NOMO-1 (cell line): ENCODE results near the gene DSCAML1.

Source experiments
- DNase-seq, 2 experiments: peaks; one replicate each; lab custom pipeline; 2025; ENCODE audit not compliant: unreplicated experiment in 2 of 2; lab: John Stamatoyannopoulos, UW

DSCAML1 gene

DNA sequence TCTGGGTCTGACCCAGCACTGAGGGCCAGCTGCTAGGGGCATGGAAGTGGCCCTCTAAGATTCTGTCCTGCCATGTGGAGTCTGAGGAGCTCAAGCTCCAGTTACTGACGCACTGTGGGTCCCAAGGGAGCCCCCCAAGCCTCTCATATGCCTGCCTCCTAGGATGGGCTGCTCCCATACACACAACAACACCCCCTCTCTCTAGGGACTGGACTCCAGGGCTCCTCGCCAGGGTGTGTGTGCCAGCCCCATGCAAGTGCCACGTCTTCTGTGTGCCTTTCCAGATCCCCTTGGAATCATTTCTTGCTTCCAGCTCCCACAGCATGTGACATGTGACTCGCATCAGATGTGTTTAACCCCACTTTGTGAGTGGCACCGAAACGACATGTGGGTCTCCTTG, 234.9 kb downstream of the DSCAML1 start:
- DNase-seq = no peak

DNA sequence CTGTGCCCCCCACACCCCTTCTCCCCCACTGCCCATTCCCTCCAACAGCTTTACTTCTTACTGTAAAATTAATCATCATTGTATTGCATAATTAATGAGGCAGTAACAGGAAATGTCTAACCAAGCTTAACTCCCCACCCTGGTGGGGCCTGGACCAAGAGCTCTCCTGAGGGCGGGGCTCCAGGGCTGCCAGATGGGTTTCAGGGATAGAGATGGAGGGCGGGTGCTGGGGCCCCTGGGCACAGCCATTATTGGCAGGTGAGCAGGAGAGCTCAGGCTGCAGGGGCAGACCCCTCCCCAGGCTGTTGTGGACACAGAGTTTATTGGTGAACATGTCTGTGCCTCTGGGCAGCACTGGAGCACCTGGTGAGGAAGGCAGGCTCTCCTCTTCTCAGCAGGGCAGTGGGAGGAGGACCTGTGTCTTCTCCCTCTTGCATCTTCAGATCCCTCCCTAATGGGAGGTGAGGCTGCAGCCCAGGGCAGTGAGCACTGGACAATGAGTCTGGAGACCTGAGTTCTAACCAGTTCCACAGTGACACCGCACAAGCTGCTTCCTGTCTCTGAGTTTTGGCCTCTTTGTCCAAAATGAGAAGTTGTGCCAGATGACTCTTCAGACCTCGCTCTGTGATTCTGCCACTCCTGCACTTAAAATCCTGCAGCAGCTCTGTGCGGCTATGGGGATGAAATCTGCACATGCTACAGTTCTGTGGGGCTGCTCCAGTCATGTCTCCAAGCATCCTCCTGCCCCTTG, 236.1 kb downstream of the DSCAML1 start:
- no peak for DNase-seq

DNA sequence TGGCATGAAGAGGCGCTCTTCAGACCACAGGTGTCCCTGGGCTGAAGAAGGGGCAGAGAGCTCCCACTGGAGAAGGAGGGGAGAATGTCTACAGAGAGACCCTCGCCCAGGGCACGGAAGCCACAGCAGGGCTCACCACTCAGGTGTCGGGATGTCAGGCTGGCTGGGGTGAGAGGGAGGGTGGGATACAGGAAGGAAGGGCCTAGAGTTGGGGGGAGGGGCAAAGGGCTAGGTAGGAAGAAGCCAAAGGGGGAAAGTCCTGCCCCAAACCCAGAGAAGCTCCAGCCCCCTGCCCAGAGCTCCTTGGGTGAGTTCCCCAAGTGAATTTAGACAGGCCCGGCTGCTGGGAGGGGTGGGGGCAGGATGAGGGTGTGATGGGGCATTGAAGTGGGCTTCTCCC, 237.3 kb downstream of the DSCAML1 start:
- no peak for DNase-seq

DNA sequence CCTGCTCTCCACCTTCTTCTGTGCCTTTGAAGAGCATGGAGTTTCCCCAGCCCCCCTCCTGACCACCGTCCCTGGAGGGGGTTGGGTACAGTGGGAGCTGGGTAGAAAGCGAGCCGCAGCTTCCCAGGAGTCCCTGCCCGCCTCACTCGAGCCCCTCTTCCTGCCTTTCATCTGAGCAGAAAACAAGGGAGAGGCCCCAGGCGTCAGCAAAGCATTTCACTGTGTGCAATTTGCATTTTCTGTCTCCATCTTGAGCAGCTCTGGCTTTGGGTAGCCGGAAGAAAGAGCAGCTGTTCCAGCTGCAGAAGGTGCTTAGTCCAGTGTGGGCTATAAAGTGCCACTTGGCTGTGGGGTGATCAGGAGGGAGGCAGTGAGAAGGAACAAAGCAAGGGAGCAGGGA, 239.7 kb downstream of the DSCAML1 start:
- no peak for DNase-seq

DNA sequence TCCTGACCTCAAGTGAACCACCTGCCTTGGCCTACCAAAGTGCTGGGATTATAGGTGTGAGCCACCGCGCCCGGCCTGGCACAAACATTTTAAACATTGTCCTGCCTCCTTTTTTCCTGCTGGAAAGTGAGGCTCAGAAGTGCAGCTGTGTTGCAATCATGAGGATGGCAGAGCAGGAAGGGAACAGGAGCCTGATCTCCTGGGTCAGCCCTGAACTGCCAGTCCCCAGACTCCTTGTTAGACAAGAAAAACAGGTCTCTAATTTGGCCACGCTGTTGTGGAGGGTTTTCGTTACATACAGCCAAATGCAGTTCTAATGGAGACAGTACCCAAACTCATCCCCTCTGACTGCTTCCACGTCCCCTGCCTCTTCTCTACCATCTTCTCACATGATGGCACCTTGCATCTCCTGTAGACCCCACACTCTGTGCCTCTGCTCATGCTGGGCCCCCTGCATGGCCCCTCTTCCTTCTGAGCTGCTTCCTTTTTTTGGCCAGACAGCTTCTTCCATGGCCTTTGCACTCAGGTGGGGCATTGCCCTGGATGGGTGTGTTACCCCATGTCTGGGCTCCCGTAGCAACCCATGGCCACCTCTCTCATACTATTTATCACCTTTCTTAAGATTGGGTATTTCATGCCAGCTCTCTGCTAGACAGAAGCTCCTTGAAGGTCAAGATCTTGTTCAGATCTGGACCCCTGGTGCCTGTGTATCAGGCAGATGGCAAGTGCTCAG, 242.2 kb downstream of the DSCAML1 start:
- DNase-seq = no peak

DNA sequence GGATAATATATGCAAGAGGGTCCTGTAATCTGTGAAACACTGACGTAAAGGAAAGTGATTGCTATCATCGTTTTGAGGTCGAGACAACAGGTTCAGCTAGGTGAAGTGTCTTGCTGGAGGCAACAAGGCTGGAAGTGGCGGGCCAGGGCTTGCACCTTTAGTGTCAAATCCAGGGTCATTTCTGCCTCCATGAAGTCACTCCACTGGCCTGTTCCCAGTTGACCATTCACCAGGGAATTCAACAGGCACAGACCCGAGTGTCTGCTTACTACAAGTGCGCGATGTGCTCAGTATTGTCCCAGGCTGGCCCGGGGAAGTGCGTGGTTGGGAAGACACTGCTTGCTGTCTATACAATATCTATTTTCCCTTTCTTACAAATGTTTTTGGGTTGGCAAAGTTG, 244.4 kb downstream of the DSCAML1 start:
- DNase-seq = no peak

DNA sequence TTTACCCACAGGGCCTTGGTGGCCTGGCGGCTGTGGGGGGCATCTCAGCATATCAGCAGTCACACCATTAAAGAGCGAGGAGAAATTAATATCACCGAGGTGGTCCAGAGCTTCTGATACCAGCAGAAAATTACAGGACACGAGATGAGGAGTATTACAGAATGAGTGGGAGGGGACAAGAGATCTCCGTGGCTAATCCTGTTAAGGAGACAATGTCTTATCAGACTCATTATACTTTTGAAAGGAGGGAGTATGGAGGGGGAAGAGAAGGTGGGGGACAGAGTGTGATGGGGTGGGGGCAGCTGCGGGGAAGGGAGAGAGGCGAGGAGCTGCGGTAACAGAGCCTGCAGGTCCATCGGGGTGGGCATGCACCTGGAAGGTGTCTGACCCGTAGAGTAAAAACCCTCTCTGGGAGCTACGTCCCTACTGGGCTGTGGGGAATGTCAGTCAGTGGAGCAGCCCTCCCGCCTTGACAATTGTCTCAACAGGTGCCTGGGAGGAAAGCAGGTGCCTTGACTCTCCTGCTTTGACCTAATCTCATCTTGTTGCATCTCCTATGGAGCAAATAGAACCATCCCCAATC, 245.2 kb downstream of the DSCAML1 start:
- DNase-seq = no peak

DNA sequence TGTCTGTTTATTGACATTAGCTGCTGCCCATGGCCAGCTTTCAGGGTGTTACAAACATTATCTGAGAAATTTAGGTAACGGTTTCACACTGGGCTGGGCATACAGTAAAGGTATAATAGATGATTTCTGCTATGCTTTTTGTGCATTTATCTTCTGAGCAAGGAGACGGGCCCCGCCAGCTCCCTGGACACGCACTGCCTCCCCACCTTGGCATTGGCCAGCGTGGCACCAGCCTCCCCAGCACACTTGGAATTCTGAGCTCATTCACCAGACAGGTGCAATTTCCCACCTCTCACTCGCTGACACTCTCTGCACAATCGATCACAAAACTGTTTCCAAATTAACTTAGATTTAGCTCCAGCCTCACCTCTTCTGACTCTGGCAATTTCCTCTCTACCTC, 246.6 kb downstream of the DSCAML1 start:
- no peak for DNase-seq

DNA sequence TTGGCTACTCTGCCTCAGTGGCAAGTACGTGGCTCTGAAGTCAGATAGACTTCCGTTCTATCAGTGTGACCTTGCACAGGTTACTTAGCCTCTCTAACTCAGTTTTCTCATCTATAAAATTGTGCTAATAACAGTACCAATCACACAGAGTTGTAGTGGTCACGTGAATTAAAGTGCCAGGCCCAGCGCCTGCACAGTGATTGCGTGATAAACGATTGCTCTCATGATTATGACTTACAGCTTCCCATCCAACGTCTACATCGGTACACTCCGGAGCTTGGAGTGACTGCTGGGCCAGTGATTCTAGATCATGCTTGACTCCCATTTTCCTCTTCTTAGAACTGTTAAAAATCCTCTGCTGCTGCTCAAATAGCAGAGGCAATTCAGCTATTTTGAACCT, 247.6 kb downstream of the DSCAML1 start:
- no peak for DNase-seq

DNA sequence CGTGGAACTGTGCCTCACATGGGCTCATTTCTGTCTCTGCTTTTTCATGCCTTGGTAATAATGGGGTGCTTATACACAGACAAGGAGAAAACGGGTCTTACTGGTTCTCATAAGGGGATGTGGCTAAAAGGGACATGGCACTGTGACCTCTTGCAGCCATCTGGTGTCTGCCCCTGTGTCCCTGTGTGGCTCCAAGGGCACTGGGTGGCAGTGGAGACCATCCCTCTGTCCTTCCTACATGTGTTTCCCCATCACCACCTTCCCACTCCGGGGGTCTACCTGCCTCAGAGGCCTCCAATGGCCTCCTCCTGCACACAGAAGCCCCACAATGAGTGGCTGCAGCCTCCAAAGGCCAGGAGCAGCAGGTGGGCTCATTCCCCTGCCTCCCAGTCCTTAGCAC, 248.1 kb downstream of the DSCAML1 start:
- DNase-seq = no peak

DNA sequence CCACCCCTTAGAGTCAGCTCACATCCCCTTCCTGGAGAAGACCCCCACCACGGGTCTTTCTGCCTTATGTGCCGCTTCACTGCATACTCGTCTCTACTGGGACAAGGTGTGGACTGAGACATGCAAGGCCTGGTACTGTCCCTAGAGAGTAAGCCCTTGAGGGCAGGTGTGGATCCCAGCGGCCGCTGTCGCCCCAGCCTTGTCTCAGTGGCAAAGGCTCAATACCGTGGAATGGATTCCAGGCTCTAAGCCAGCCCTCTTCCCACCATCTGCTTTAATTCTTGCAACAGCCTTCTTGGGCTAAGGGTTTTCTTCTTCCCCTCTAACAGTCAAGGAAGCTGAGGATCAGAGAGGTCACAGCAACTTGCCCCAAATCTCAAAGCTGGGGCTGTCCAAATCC, 249.1 kb downstream of the DSCAML1 start:
- no peak for DNase-seq

DNA sequence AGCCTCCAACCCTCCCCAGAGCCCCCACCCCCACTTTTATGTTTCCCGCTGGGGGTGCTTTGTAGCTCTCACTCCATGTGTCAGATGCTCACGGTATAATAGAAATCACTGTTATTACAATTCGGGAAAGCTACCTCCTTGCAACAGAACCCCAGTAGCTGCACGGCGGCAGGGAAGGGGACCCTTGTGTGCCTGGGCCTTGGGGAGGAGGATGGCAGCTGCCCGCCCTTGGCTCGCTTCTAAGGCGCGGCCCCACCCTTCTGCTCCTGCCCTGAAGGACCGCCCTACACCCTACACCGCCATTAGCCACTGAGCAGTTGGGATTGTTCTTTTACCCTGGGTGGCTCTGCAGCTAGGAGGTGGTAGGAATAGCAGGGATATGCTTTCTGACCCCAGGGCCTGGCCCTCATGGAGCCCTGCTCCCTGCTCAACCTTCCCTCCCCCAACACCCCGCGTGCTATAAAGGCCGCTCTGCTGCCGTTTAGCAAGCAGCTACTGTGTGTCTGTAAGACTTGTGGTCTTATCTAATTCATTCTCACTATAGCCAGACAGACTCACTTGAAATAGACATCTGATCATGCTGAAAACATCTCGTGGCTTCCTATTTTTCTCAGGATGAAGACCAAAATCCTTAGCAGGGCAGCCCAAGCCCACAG, 249.7 kb downstream of the DSCAML1 start:
- no peak for DNase-seq

DNA sequence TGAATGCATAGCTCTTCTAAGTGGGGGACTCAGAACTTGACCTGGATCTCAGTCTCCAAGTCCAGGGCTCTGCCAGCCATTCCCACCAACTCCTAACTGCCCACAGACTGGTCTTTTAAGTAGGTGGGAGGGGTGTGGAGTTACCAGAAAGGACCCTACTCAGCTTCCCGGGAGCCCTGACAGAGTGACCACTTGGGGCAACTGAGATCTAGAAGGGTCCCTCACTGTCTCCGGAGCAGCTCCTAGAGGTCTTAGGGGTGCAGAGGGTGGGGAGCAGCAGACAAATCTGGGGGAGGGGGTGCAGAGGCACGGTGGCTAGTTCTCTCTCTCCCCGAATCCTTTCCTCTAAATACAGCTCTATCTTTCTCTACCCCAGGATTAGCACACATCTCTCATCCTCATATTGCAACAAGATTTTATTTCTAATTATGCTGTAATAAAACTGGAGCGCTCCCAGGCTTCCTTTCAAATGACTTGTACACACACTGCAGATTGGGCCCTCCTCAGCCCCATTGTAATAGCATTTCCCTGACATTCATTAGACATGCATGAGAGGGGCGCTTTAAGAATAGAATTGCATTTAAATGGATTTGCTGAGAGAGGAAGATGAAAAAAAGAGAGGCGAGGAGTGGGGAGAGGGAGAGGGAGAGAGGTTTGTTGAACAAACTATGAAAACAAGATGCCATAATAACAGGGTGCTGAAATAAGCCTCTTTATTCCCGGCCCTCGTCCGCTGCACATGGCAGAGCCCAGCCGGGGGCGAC, 250.4 kb downstream of the DSCAML1 start:
- DNase-seq = no peak

DNA sequence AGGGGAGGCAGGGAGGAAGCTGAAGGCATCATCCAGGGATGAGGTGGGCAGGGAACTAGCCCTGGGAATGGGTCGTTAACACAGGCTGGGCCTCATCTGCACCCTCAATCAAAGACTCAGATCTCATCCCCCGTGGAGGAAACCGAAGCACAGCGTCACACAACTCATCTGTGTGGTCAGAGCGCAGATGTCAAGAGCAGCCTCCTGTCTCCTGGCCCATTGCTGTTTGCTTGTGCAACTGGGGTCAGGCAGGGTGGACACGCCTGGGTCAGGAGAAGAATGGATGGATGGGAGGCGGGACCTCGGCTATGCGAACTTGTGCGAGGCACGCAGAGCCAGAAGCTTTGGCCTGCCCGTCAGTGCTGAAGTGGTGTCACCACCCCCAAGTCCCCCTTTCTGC, 251.3 kb downstream of the DSCAML1 start:
- no peak for DNase-seq

DNA sequence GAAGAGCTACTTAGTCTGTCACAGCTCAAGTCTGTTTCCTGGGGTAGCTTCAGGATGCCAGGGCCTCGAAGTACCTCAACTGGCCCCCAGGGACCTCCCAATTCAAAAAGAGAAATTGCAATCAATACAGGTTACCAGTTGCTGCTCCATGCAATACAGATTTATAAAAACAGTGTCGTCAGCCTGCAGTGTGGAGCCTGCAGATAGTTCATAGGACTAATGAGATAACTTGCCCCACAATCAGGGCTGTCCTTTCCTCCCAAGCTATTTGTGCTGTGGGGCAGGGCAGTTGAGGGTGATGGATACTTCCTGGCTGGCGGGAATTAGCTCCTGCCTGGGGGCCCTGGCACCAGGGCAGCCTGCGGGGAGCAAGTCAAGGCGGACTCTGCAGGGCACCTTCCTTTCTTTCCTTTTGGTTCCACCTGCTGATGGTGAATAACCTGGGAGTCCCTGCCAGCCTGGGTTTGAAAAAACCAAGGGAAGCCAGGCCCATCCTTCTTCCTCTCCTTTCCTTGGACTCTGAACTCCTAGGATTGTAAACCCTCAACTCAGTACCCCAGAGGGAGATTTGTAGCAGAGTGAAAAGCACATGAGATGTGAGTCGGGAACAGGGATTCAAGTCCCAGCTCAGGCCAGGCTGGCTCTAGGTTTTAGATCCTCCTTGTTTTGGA, 252.8 kb downstream of the DSCAML1 start:
- no peak for DNase-seq

DNA sequence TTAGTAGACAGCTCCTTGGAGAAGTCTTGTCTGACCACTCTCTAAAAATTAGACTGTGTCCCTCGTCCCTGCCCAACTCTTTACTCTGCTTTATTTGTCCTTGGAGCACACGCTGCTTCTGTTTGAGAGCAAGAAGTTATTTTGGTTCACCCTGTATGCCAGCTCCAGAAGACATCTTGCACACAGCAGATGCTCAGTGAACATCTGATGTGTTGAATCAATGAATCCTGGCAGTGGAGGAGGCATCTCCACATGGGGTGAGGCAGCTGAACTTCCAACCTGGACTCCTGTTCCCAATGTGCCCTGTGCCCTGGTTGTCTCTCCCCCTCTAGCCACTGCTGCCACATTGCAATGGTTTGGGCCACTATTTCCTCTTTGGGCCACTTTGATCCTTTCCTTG, 255.8 kb downstream of the DSCAML1 start:
- DNase-seq = no peak

DNA sequence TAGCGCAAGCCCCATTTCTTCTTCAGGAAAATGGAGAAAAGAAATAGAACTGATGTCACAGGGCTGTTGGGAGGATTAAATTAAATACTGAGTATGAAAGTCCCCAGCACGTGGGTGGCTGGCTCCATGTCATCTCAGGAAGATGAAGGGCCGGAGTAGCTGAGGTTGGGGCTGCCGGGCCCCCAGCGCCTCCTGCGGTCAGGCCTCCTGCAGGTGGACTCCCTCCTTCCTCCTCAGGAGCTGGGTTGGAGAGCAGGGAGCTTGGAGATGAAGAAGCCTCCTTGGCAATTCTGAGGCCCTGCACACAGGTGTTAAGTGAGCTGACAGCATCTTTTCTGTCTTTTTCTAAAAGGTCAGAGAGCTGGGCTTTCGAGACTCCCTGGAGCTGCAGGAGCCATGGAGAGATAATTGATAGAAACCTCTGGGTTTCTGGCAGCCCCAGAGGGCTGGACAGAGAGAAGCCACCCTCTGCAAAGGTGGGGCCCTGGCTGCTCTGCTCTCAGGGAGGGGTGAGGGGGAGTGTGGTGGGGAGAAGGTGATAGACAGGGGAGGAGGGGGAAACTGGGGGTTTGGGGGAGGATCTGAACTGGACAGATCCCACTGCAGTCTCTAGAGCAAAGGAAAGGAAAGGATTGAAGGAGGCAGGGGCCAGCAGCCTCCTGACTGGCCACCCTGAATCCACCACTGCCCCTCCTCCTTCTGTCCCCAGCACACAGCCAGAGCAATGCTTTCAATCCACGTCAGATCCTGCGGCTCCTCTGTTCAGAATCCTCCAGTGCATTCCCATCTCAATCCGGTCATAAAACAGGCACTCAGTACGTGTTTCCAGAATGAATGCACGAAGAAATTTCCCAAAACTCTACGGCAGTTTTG, 258.5 kb downstream of the DSCAML1 start:
- DNase-seq = no peak

DNA sequence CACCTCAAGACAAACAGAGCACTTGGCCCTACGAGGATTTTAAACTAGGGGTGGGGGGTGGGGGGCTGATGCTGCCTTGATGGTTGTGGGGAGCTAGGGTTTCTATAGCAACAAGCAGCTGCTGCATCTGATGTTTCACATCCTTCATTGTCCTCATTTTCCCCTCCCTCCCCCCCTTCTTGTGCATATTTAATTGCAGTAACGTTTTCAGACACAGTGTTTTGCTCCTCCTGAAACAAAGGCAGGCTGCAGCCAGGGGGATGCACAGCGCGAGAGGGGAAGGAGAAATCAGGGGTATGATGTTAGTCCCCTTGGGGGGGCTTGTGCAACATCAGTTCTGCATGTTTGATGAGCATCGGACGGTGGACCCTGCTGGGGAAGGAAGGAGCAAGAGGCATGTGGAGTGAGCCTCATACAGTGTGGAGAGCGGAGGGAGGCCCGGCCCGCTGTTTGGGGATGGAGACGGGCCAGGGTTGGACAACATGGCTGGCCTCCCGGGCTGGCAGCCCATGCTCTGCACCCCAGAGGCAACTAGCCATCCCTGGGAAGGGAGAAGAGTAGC, 261.1 kb downstream of the DSCAML1 start:
- DNase-seq = no peak

DNA sequence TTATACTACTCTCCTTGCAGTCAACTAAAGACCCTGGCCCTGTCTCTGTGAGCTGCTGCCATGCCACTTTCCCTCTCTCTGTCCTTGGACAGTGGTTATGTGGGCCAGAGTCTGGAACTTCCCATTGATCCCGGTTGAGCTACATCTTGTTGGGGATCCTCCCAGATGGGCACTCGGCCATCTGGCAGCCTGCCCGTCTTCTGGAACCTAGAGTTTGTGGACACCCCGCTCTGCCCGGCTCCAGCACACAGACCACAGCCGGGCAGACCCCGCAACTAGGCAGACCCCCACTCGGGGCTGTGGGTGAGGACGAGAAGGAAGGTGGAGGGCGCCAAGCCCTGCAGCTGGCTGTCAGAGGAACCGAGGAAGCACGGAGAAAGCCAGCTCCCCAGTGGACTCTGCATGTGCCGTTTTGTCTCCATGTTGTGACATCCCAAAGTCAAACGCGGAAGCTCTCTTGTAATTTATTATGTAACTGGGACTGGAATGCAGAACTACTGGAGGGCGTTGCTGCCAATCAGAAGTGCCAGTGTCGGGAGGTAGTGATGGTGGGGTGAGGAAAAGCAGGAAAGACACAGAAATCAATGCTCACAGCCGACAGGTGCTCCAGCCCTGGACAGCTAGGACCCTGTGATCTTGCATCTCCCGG, 261.7 kb downstream of the DSCAML1 start:
- peak; percentile 47 to 60 for DNase-seq
